ENCODE results near the gene KRT84. TPM values are rescaled to one million over a fixed set of nuclear protein-coding genes. Genes with fewer than 3 reads are reported as not detected.
"Not testable (repeated sequence)": the region's sequence is repeated elsewhere in the genome, so short reads cannot be mapped to it uniquely, and the experiment has no call there.

KRT84 gene
- polyA plus RNA-seq, 1 donor: not detected

DNA sequence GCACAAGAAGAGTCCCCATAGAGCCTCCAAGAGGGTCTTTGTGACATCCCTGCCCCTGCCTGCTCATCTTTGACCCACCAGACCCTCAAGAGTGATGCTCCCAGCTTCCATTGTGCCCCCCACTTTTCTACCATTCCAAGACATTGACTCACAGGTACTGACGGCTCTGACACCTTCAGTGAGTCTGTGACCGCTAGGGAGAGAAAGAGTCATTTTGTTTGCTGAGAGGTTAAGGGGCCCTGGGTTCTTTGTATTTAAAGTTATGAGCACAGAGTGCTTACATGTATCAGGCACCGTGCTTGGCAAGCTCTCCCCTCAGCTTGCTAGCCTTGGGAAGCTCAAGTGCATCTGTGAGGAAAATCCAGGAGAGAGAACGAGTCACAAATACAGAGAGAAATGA, 27.8 kb upstream of the KRT84 start:
- no peak for DNase-seq

DNA sequence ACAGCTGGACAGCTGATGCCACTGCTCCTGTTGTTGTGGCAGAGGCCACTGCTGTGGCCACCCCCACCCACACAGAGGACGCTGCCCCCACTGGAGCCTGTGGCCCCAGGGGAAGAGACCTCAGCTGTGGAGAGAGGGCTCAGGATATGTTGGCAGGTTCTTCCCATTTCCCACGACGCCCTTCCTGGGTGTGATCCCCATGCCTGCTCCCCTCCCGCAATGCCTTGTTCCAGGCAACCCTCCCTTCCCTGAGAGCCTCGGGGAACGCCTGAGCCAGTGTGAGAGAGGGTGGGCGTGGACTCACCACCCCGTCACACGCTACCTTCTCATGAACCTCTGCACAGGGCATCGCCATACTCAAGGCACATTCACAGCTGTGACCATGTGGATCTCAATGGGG, 26.4 kb upstream of the KRT84 start:
- DNase-seq: no peak

DNA sequence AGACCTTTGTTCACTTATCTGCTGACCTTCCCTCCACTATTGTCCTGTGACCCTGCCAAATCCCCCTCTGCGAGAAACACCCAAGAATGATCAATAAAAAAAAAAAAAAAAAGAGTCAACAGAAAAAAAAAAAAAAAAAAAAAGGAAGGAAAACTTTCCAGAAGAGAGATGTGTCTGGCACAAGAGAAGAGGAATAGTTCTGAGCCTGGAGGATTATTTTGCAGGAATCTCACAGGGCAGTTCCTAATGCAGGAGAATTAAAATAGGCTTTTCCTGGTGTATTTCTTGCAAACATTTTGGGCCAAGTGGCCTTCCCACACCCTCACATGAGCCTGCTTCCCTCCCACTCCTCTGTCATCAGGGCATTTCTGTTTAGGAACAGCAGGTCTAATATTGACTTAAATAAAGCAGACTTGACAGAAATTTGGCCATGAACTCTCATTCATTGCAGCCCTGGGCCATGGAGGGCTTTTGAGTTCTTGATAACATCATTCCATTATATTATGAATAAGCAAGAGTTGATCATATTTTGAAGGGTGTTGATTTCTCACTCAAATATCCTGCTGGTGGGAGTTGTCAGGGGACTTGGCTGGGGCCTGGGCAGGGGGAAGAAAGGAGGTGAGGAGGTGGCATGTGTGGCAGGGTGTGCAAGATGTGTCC, 25.3 kb upstream of the KRT84 start:
- not testable (repeated sequence) for DNase-seq

DNA sequence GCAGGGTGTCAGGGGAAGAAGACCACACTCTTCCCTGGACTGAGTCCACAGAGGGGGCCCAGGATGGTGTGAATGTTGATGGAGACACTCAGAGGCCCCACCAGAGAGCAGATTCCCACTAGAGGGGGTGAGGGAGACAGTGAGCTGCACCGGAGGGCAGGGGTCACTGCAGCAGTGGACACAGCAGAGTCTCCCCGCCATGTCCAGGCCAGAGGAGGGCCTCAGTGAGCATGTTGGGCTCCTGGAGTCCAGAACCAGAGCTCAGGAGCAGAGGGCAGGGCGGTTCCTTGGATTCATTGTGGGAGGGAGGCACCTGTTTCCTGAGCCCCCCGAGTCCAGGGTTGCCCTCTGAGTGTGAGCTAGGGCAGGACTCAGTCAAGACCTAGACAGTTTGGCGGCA, 22.5 kb upstream of the KRT84 start:
- no peak for DNase-seq

DNA sequence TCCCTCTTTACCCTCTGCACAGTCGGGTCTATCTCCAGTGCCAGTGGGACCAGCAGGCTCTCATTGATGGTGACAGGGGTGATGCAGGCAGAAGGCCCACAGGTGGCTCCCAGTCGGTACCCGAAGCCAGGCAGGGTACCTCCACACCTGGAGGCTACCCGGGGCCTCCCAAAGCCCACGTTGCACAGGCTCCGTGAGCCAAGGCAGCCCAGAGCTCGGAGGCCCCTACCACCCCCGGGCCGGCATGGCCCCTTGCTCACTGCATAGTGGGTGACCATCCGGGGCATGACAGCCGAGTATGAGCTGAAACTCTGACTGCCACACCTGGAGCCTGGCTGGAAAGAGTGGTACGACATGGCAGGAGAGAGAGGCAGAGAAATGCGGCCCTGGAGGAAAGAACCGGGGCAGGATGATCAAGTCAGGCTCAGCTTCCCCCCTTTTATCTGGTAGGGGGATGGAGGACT, 20.5 kb upstream of the KRT84 start, which contains the start of gene KRT82:
KRT82 (minus strand) TSS at position 414 of the 464 bp plus-strand sequence; CDS start at position 356, 58 bp downstream.
- no peak for DNase-seq

DNA sequence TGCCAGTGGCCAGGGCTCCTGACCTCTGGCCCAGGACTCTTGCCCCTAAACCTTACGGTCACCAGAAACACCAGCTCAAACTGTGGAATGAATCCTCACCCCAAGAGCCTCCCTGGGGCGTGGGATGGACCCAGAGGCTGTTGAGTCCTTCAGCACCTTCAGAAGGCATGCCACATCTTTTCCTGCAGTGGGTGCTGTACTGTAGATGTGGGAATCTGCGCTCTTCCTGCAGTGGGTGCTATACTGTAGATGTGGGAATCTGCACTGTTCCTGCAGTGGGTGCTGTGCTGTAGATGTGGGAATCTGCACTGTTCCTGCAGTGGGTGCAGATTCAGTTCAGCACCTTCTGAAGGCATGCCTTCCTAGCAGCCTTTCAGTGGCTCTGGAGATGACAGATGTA, 19.5 kb upstream of the KRT84 start:
- DNase-seq: no peak

DNA sequence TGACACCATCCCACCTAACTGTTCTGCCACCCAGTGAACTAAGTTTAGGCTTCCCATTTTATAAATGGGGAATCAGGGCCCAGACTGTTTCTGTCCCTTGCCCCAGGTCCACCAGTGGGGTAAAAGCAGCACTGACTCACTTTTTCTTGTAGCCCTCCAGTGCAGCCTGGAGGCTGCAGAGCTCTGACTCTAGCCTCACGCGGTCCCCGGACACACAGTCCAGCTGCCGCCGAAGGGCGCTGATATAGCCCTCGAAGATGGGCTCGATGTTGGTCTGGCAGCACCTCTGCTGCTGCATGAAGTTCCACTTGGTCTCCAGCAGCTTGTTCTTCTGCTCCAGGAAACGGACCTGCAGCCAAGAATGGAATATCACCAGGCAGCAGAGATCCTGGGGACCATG, 18.1 kb upstream of the KRT84 start:
- DNase-seq: no peak

DNA sequence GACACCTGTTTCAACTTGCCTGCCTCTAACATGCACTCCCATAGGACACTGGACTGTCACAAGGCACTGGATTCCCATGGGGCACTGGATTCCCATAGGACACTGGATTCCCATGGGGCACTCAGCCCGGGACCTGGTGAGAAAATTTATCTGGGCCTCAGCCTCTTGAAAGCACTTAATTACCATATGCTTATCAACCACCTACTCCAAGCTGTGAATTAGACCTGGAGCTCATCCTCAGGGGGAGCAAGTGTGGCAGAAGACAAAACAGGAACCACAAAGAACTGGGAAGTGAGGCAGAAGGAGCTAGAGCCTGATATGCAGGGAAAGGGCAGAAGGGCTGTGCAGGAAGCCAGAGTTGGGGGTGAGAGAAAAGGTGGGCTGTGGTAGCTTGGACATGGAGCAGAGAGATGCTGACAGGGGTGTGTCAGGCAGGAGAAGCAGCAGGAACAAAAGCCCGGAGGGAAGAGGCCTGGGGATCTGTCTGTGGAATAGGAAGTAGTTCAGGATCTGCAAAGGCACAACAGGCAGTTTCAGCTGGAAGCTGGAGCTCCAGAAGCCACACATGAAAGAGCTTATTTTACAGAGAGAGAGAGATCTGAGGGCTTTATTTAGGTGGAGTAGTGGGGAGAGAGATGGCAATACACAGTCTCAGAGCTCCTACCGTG, 17.6 kb upstream of the KRT84 start:
- no peak for DNase-seq

DNA sequence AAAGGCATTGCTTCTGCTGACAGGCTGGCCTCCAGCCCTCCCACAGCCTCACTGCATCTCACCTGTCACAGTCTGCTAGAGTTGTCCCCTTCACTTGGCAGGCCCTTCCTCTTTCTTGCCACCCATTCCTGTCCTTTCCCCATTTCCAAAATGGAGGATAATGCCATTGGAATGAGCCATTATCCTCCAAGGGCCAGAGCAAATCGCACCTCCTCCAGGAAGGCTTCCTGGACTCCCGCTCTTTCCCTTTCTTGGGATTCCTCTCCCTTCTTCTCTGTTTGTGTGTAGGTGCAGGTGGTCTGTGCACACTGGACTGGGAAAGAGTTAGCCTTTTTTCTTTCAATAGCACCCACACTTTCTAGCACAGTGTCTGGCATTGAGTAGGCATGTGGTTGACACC, 16.9 kb upstream of the KRT84 start:
- no peak for DNase-seq

DNA sequence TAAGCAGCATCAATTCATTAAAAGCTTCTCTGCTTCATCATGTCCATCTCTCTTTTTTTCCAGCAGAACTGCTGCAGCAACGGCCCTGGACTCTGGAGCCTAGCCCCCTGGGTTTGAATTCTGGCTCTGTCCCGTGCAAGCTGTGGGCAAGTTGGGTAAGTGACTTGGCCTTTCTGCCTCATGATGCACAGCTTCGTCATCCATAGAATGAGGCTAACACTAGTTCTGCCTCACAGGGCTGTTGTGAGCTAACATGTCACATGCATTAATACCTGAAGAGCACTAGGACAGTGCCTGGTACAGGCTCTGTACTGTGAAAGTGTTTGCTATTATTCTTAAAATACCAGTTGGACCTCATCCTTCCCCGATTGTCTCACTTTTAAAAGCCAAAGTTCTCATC, 16.5 kb upstream of the KRT84 start:
- no peak for DNase-seq

DNA sequence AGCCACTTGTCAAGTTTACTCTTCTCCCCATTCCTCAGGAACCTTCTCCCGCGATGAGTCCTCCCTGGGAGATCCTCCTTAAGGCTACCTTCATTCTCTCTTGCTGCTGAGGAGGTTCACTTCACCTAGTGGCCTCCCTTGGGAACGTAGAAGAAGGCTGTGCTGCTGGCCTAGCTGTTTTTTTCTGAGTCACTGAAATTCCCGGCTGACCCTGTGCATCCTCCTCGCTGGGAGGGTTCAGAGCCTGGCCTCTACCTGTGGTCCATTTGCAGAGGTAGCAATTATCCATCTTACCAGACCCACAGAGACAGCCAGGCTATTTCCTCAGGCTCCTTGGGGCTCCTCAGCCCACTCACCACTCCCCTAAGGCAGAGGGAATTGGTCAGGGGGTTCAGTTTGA, 16.1 kb upstream of the KRT84 start:
- DNase-seq: no peak

DNA sequence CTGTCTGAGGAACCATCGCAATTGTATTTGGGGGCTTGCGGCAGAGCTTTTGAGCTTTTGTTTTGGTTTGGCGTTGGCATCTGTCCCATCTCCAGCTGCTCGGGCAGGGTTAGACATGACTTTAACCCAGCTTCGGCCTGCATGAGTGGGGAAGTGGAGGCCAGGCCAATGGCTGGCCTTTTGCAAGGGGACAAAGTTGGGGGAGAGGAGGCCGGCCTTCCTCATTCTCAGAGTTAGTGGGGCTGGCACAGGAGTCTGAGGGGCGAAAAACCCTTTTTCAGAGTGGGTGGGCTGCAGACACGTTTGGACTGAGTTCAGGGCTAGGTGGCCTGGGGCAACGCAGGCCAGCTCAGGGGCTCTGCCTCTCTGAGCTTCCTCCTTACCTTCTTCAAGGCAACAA, 15.5 kb upstream of the KRT84 start:
- DNase-seq: no peak

DNA sequence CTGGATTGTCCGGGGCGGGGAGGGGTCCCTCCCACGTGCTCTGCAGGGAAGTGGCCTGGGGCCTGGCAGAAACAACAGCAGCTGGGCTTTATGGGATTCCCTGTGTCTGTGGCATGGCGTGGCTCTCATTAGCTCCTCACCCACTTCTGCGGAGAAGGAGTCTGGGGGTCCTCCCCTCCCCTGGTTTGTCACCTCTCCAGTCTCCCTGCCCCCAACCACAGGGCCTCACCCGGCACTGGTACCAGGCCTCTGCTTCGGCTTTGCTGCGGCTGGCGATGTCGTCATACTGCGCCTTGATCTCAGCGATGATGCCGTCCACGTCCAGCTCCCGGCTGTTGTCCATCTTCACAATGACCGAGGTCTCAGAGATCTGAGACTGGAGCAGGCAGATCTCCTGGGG, 14.3 kb upstream of the KRT84 start:
- no peak for DNase-seq

DNA sequence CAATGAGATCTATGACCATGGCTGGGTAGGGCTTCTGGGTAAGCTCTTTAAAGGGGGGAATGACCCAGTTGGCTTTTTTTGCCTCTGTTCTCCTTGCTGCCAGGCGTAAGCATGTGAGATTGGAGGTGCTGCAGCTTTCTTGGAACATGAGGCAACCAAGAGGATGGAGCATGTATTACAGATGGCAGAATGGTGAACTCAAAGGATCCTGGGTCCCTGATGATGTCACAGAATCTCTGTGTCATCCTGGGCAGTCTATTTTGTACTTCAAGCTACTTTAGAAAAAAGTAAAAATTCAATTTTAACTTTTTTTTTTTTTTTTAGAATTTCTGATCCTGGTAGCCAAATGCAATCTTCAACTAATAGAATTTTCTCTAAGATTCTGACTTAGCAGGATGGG, 12.7 kb upstream of the KRT84 start:
- no peak for DNase-seq

DNA sequence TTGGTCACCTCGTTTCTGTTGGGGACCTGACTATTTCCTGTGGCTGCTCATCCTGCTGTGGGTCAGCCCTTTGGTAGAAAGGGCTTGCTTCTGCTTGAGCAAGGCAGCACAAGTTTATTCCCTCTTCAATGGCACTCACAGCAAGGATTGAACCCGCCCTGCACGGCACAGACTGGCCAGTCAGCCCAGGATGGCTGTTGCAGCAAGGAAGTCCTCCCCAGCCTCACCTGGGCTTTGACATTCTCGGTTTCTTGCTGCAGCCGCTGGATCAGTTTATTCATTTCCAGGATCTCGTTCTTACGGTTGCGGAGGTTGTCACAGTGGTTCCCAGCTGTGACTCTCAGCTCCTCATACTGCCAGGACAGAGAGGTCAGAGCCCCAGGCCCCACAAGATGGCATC, 11.2 kb upstream of the KRT84 start:
- DNase-seq: no peak

DNA sequence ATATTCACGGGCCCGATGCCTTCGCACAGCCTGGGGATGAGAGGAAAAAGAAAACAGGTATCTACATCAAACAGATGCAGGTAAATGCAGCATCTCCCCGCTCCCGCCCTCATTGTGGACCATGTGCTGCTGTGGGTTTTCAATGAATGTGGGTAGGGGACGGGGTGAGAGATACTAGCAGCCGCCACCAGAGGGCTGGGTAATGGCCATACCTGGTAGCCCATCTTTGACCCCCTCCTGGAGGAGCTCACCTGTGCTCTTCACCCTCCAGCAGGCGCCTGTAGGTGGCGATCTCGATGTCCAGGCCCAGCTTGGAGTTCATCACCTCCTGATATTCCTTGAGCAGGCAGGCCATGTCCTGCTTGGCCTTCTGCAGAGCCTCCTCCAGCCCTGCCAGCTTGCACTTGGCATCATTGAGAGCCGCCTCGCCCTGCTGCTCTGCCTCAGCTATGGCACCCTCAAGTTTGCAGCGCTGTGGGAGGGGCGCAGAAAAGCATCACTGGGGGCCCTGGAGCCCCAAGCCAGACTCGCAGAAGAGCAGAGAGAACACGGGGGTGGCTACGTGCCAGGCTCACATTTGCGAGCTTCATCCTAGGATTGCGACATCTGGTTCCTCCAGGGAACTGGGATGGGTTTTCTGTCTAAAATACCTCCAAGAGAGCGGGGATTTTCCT, 10.4 kb upstream of the KRT84 start:
- DNase-seq: no peak

DNA sequence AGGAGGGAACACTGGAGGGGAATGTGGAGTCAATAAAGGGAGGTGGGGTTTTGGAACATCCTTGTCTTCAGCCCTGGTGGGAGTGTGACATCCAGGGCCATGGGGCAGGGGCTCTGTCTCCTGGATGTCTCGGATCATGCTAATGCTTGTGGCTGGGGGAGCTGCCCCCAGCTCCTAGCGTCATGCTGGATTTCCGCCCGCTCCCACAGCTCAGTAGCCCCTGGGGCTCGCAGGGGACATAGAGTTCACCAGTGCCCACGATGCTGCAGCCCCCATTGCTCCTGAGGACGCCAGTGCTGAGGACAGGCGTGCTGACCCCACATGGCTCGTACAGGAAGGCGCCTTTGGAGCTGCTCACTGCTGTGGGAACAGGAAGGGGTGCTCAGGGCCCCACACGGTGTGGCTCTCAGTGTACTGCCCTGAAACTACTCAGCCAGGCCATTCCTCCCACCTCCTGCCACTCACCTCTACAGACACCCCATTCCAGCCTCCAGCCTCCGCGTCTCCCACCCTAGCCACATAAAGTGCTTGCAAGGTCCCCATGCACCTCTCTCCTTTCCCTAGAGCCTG, 9.5 kb upstream of the KRT84 start:
- no peak for DNase-seq

DNA sequence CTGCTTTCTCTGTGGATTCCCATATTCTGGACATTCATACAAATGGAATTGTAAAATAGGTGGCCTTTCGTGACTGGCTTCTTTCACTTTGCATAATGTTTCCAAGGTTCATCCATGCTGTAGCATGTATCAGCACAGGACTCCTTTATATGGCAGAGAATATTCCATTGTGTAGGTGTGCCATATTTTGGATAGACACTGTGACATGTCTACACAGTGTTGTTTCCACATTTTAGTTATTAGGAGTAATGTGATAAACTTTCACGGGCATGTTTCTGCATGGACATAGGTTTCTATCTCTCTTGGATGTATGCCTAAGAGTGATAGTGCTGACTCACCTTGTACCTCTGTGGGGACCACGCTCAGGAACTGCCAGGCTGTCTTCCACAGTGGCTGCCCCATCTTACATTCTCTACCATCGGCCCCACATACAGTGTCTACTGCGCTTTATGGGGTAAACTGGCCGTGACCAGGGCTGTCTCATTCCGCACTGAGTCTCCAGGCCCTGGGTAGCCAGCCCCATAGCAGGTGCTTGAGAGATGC, 7.1 kb upstream of the KRT84 start:
- no peak for DNase-seq

DNA sequence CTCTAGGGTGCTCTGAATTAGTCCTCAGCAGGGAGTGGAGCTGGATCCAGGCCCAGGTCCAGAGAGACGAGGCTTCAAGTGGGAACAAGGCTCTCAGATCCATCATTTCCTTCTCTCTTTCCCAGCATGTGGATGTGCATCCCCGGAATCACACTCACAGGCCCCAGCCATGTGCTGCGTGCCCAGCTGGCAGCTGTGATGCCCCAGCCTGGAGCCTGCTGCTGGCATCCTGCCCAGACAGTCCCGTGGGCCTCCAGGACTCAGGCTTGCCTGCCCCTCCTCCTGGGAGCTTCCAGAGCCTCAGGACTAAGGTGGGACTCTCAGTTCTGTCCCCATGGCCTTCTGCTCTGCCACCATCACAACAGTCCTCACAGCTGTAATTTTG, 6.2 kb upstream of the KRT84 start:
- DNase-seq: no peak

DNA sequence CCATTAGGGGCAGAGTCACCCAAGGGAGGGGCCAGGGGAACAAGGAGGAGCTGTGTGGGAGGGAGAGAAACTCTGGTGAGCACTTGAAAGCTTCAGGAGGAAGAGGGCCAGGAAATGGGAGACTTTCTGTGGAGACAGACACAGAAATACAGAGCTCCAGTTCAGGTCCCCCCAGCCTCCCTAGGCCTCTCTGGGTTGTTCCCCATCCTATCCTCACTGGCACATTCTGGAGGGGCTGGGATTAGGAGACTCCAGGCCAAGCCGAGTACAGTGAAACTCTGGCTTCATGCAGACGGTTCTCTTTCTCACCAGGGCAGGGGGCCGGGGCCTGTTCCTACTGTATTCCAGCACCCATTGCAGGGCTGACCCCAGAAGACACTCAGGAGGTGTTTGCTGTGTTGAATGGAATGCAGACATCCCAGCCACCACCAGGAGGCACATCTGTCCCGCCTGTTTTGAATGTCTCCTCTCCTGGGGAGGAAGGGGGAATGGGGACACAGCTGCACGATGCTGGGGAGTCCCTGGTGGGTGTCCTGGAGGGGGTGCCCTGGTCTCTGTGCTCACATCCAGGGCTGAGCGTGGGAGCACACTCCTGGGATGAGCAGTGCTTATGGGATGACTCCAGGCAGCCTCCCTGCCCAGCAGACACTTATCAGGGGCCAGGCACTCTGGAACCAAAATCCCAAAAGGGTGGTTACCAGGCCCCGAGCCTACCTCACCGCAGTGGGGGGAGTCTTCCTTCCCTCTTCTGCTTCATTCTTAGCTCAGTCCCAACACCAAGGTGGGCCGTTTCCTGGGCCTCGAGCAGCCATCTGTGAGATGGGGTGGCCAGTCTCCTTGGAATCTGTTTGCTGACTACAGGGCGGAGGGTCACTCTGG, 5.5 kb upstream of the KRT84 start:
- no peak for DNase-seq

DNA sequence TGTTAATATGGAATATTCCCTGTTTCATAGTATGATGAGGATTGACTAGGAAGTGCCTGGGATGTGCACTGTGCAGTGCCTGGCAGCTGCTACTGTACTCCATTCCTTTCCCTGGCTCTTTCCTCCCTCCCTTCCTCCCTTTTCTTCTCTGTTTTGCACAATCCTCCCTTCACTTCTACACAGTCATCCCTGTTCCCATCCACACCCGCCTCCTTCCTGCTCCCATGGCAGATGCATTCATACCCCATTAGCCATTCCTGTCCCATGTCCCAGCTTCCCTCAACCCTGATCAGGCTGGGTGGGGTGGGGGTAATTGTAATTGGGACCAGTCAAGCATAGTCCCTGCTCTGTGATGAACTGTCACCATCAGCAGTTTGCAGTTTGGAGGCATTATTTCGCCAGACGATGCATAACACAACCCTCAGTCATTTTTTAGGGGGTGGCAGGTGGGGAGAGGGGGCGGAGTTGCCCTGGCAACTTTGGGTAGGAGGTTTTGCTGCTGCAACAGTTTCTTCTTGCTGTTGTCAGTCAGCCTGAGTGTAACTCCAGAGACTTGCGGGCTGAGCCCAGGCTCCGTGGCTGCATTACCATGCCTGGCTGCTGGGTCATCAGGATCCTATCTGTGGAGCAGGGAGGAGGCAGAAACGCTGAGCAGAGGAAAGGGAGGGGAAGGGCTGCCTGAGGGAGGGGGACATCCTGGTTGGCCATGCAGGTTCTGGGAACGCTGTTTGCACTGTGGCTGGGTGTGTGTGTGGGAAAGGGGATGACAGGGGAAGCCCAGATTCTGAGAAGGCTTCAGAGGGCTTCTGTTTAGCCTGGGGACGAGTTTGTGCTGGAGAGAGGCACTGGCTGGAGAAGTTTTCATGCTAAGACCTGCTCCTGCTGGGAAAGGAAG, 4.1 kb upstream of the KRT84 start:
- DNase-seq: no peak
